GM19351 (cell line): Measurements from ENCODE around the gene FLACC1.
A peak's percentile ranks its signal among the peaks of the same experiment; 100 is the strongest.
"Not testable (repeated sequence)": the region's sequence is repeated elsewhere in the genome, so short reads cannot be mapped to it uniquely, and the experiment has no call there.

ENCODE experiments used
- ATAC-seq: cut with Tn5 transposase; IDR thresholded peaks from one replicate; pipeline ENCODE4 v1.9.1; 2021; ENCODE audit warnings: mild to moderate bottlenecking, moderate library complexity; ENCODE audit not compliant: unreplicated experiment

FLACC1 gene

GRCh38 chr2:201357221-201357620 is at the start of gene FLACC1:
TSS of gene FLACC1 (minus strand) at chr2:201357345. CDS start at chr2:201351404, 5,941 bp downstream.
- no peak for ATAC-seq

GRCh38 chr2:201406077-201406662 is 49.0 kb upstream of the FLACC1 start:
- ATAC-seq = no peak

- ATAC-seq = no peak
Observed at GRCh38 chr2:201404699-201405280, 47.6 kb upstream of the FLACC1 start.

GRCh38 chr2:201403880-201404279 is 46.7 kb upstream of the FLACC1 start:
- ATAC-seq = no peak

GRCh38 chr2:201402651-201403562 is 45.8 kb upstream of the FLACC1 start:
- no peak for ATAC-seq

- no peak for ATAC-seq
Observed at GRCh38 chr2:201401815-201402214, 44.7 kb upstream of the FLACC1 start.

GRCh38 chr2:201396595-201396994 is 39.5 kb upstream of the FLACC1 start:
- no peak for ATAC-seq

- ATAC-seq = no peak
Observed at GRCh38 chr2:201383136-201383535, 26.0 kb upstream of the FLACC1 start.

GRCh38 chr2:201378496-201379397 is 21.6 kb upstream of the FLACC1 start:
- ATAC-seq = no peak

- no peak for ATAC-seq
Observed at GRCh38 chr2:201377218-201377617, 20.1 kb upstream of the FLACC1 start.

- ATAC-seq = no peak
Observed at GRCh38 chr2:201369775-201370174, 12.6 kb upstream of the FLACC1 start.

GRCh38 chr2:201369318-201369717 is 12.2 kb upstream of the FLACC1 start:
- ATAC-seq = not testable (repeated sequence)

- no peak for ATAC-seq
Observed at GRCh38 chr2:201366146-201366545, 9.0 kb upstream of the FLACC1 start.

GRCh38 chr2:201363857-201364560 is 6.9 kb upstream of the FLACC1 start:
- ATAC-seq = peak; percentile 69

GRCh38 chr2:201362396-201362795 is 5.3 kb upstream of the FLACC1 start:
- ATAC-seq = no peak

GRCh38 chr2:201361078-201361733 is 4.1 kb upstream of the FLACC1 start:
- ATAC-seq = no peak

GRCh38 chr2:201360256-201360655 is 3.1 kb upstream of the FLACC1 start:
- no peak for ATAC-seq

GRCh38 chr2:201358684-201359083 is 1.5 kb upstream of the FLACC1 start:
- no peak for ATAC-seq

- no peak for ATAC-seq
Observed at GRCh38 chr2:201353116-201353515, 4.0 kb downstream of the FLACC1 start.

GRCh38 chr2:201350879-201351278 is 6.3 kb downstream of the FLACC1 start:
- no peak for ATAC-seq
